Measurements from ENCODE around the gene NOS1.

DNA sequence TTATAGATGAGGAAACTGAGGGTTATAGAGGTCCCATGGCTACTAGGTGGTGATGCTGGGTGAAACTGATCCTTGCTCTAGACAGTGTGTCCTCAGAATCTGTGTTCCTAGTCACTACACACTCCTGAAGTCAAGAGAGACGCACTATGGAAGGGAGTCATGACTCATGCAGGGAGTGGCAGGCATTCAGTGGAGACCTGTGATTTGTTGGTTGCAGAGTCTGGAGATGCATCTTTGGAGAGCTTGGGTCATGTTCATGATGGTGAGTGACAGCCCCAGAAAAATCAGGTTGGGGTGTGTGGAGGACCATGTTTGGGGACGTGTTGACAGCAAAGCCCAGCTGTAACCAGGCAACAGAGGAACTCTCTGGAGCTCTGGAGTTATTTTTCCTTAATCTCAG lies 133.2 kb downstream of the NOS1 start:
- TF ChIP-seq POLR2A (IDR thresholded peaks at IDR 0.05; ENCODE audit: low read length): no peak
- no peak for TF ChIP-seq GATA1 (IDR thresholded peaks at IDR 0.05; ENCODE audit: low read depth, low read length)

All from erythroblast (primary cell).